Esophagus mucosa (tissue), 1 donor: ENCODE data around the gene FAM187B. TPM values are rescaled to one million over a fixed set of nuclear protein-coding genes. Genes with fewer than 3 reads are reported as not detected.
"Not testable (repeated sequence)": the region's sequence is repeated elsewhere in the genome, so short reads cannot be mapped to it uniquely, and the experiment has no call there.

Experiments
- ATAC-seq: fragments of 200-7000 bp; cut with Tn5 transposase; one replicate; pipeline ENCODE4 v1.9.1; 2020
- total RNA-seq: library from RNA; stranded (reverse); gene quantifications from one replicate; pipeline ENCODE4 v1.2.4, GENCODE V29; 2023
- donor health status: DM: yes; HTN: yes; CAD: no.

The FAM187B gene
- total RNA-seq, 1 donor from 2014 or later: not detected

DNA sequence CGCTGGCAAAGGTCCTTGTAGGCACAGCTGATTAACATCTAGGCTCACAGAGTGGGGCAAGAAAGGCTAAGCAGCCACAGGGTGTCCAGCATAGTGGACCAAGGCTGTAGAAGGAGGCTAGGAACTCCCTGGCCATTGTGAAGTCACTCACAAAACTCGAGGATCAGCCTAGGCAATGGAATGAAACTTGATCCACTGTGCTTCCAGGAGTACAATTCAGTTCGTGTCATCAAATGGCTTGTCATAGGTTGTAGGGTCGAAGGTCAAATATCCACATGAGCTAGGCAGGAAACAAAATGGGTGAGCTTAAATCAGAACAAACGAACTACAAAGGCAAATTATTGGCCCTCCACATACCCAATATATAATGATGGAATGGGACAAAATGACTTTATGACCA, 4.4 kb upstream of the FAM187B start:
- ATAC-seq: no peak

DNA sequence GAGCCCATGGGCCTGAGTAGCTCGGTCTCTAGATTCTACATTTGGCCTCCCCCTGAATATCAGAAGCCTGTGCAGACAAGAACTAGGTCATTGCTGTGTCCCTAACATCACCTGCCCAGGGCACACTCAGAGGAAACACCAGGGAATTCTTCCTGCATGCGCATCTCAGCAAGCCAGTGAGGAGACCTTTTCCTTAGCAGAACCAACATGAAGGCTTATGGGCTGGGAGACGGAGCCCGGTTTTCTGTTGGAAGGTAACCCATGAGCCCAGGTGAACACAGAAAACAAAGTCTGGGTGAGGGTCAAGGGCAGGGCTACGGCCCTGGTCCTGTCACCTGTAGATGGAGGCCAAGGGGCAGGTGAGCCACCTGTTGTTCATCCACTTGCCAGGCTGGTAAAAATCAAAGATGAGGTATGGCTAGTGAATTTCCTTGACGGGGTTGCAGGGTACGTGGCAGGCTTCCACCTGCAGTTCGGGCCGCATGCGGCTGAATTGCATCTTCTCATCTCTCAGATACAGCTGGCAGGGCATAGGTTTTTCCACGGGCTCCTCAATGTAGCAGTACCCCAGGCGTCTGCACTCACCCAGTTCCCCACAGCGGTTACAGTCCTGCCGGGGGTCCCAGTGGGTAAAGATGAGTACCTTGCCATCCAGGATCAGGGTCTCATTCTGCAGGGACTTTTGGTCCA, 3.6 kb upstream of the FAM187B start:
- no peak for ATAC-seq

DNA sequence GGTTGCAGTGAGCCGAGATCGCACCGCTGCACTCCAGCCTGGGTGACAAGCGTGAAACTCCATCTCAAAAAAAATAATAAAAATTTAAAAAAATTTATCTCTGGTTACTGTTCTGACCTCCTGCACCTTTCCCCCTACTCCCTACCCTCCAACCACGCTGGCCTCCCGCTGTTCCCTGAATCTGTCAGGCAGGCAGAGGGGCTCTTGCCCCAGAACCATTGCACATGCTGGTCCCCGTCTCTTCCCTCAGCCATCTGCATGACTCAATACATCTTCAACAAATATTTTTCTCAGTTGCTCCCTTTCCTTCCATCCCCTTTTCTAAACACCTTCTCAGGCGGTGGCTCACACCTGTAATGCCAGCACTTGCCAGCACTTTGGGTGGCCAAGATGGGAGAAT, 1.1 kb upstream of the FAM187B start:
- no peak for ATAC-seq

DNA sequence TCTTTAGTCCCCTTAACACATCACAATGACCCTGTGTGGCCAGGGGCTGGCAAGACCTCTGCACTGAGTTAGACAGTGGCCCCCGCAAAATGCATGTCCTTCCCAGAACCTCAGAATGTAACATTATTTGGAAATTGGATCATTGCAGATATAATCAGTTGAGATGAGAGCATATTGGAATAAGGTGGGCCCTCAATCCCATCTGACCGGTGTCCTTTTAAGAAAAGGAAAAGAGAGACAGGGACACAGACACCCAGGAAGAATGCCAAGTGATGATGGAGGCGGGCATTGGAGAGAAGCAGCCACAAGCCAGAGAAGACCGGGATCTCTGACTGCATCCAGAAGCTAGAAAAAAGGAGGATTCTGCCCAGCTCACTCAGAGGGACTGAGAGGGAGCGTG, 1.8 kb downstream of the FAM187B start:
- ATAC-seq: no peak

DNA sequence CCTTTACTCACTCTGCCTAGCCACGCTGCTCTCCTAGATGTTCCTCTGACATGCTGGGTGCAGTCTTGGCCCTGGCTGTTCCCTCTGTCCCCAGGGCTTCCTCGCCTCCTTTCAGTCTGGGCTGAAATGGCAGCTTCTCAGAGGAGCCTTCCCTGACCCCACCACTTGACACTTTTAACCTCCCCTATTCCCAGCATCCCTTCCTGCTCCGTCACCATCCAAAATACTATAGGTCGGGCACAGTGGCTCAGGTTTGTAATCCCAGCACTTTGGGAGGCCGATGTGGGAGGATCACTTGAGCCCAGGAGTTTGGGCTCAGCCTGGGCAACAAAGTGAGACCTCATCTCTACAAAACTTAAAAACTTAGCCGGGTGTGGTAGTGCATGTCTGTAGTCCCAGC, 2.6 kb downstream of the FAM187B start:
- ATAC-seq: no peak

DNA sequence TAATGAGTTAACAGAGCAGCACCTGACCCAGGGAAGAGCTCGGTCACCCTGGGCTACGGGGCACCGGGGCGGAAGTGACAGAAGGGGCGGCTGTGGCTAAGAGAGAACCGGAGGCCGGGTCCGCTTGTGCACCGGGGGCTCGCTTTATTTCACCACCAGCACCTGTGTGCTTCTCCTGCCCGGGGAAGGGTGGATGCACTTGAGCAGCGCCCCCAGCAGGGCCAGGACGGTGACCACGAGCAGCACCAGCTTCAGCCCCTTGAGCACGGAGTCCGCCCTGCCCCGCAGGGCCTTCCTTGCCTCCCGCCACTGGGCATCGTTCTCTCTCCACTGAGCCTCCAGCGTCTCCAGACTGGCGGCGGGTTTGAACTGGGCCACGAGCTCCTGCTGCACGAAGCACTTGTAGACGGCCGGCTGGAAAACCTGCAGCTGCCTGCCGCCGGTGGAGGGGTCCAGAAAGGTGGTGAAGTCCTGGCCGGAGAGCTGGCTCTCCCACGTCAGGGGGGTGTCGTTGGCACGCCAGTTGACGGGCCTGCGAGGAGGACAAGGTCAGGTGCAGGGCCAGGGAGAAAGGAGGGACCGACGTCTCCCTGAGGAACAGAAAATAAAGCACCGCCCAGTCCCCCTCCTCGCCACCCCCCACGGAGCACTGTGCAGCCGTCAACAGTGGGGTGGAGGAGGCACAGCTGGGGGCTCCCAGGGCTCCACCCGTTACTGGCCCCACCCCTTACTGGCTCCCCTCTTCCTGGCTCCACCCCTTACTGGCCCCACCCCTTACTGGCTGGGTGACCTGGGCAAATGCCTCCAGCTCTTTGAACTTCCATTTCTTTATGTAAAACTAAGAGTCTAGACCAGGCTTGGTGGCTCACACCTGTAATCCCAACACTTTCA, 3.6 kb downstream of the FAM187B start:
- peak; percentile 42 for ATAC-seq

DNA sequence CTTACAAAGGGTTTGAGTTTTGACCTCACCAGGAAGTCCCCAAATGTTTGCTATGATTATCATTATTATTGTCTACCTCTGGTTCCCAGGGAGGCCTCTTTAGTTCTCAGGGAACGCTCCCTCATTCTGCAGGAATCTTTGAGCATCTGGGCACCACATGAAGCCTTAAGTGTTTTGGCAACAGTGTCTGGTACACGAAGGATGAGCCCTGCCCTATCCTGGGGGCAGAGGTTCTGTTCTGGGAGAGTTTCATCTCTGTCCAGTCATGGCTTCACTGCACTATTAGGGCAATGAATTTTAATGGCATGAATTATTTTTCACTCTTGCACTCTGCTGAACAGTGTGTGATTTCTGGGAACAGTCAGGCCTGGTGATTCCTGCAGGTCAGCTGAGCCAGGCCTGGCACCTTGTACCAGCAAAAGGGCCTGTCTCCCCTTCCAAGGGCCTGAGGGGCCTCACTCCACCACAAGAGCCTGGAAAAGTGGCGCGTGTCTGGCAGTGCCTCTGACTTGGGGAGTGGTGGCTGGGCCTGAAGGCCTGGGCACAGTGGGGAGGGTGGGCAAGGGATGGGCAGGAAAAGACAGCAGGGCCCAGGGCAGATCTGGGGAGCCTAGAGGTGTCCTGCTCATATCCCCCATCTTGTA, 4.6 kb downstream of the FAM187B start:
- no peak for ATAC-seq

DNA sequence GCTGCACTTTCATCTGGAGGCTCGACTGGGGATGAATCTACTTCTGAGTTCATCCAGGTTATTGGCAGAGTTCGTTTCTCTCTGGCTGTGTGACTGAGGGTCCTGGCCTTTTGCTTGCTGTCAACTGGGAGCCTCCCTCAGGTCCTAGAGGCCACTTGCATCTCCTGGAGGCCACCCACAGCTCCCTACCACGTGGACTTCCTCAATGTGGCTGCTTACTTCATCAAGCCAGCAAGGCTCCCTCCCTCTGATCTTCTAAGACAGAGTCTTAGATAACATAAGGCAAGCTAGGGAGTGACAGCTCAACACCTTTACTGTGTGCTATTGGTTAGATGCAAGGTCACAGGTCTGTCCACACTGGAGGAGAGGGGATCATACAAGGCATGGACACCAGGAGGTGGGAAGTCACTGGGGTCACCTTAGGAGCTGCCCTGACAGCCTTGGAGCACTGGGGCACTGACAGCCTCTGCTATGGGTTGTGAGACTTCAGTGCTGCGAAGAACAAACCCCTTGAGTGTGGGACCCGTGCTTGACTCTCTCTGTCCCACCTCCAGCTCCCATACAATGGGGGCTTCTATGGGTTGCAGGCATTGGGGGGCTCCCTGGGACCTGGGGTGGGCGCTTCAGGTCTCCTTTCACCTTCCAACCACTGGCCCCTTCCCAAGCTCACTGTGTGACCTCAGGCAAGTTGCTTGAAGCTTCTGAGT, 5.3 kb downstream of the FAM187B start:
- ATAC-seq: no peak

DNA sequence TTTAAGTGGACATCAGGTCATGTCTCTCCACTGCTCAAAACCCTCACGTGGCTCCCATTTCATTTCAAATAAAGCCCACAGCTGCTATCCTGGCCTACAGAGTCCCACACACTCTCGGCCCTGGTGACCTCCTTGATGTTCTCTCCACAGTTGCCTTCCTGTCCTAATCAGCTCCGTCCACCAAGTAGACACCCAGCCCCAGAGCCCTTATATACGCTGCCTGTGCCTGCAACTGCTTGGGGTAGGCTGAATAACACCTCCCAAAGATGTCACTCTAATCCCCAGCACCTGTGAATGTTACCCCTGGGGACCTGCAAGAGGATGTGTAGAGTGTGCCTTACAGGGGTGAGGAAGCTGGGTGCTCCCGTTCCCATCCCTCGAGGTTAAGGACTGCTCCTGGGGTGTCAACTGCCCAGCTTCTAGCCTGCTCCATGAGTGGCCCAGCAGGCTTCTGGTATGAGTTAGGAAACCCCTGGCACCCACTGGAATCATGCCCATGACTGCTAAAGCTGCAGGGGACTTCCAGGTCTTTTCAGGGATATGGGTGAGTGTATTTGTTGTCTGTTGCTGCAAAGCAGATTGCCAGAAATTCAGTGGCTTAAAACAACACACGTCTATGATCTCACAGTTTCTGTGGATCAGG, 6.0 kb downstream of the FAM187B start:
- no peak for ATAC-seq

DNA sequence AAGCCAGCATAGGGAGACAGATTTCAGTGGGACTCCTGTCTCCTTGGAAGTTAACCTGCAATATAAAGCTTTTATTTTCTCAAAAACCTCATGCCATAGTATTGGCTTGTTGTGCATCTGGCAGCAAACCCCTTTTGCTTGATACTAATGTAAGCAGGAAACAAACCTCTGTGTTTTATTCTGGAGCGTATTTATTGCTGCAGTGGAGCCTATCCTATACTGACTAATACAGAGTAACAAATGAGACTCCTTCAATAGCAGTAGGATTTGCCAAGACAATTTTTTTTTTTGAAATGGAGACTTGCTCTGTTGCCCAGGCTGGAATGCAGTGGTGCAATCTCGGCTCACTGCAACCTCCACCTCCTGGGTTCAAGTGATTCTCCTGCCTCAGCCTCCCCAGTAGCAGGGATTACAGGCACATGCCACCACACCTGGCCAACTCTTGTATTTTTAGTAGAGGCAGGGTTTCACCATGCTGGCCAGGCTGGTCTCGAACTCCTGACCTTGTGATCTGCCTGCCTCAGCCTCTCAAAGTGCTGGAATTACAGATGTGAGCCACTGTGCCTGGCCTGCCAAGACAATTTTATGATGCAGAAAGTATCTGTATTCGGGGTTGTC, 7.5 kb downstream of the FAM187B start:
- not testable (repeated sequence) for ATAC-seq

DNA sequence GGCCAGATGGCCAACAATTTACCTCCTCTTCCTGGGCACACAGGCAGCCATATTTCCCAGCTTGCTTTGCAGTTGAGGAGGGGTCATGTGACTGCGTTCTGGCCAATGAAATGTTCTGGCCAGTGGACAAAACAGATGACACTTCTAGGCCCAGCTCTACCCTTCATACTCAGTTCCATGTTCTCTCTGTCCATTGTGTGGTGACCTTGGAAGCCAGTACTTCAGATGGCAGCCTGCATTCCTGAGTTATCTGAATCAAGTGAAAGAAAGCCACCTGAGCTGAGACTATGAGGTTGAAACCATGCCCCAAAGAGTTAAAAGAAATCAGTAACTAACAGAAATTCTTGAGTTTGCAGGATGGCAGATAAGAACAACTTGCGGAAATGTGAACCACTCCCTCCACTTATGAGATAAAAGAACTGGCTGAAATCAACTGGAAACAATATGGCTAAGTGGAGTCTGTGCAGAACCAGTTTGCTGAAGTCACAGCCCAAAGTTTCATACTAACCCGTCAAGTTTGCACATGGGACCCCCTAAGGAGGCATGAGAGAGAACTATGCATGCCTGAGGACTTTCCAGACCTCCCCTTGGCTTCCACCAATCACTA, 8.1 kb downstream of the FAM187B start:
- ATAC-seq: no peak

DNA sequence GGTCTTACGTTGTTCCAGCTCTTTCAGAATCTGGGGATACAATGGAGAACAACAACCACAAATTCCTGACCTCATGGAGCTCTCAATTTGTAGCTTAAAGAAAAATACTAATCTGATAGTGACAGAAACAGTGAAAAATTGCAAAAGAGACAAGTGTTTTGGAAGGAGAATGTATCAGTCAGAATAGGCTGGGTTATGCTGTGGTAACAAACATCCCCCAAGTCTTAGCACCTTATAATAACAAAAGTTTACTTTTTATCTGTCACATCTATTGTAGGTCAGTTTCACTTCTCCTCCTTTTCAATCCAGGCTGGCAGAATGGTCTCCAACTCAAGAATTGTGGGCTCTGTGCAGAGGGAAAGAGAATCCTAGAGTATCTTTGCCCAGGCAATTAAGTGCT, 9.5 kb downstream of the FAM187B start:
- ATAC-seq: no peak

DNA sequence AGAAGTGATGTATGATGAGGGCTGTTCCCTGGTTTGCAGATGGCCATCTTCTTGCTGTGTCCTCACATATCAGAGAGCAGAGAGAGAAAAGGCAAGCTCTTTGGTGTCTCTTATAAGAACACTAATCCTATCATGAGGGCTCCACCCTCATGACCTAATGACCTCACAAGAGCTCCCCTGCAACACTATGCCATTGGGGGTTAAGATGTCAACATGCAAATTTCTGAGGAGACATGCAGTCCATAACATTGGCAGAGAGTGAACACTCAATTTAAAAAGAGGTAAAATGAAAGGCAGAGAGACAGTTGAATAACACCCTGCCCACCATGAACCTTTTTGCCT, 10.9 kb downstream of the FAM187B start:
- no peak for ATAC-seq

DNA sequence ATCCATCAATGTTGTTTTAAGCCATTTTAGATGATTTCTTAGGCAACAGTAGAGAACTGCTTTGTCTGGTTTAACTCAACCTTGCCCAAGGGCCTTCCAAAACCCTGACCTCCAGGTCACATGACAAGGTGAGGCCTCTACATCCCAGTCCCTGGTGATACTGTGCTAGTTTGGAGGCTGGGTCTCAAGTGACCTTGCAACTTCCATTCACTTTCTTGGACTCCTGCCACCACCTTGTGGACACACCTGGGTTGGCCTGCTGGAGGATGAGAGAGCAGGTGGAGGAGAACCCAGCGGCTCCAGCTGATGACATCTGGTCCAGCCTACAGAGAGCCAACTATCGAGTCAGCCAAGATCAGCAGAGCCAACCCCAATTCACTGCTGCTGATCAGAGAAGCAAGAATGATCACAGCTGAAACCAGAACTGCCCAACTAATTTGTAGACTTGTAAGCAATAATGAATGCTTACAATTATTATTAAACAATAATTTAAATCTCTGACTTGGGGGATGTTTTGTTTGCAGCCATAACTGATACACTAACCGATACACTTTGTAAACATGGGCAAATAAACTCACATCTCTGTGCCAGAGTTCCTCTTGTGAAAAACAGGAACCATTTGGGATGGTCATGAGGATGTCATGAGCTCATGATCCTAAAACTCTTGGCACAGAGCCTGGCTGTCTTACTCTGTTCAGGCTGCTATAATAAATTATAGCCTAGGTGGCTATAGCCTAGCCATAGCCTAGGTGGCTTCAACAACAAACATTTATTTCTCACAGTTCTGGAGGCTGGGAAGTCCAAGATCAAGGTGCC, 11.5 kb downstream of the FAM187B start:
- ATAC-seq: no peak

DNA sequence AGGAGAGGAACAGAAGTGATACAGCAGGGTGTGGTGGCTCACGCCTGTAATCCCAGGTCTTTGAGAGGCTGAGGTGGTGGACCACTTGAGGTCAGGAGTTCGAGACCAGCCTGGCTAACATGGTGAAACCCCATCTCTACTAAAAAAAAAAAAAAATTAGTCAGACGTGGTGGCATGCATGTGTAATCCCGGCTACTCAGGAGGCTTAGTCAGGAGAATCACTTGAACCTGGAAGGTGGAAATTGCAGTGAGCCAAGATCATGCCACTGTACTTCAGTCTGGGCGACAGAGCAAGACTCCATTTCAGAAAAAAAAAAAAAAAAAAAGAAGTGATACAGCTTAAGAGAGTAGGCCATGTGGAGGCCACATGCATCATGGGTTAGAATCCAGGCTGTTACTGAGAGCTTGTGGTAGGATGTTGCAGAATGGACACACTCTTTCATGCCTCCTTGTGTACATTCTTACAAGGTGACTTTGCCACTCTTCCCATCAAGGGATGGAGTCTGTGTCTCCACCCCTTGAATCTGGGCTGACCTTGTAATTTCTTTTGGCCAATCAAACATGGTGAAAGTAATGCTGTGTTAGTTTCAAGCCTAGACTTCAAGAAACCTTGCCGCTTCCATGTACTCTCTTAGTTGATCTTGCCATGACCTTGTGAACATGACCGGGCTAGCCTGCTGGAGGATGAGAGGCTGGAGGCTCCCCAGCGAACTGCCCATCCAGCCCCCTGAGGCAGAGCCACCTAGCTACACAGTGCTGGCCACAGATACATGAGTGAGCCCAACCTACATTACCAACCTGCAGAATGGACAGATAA, 12.3 kb downstream of the FAM187B start:
- no peak for ATAC-seq

DNA sequence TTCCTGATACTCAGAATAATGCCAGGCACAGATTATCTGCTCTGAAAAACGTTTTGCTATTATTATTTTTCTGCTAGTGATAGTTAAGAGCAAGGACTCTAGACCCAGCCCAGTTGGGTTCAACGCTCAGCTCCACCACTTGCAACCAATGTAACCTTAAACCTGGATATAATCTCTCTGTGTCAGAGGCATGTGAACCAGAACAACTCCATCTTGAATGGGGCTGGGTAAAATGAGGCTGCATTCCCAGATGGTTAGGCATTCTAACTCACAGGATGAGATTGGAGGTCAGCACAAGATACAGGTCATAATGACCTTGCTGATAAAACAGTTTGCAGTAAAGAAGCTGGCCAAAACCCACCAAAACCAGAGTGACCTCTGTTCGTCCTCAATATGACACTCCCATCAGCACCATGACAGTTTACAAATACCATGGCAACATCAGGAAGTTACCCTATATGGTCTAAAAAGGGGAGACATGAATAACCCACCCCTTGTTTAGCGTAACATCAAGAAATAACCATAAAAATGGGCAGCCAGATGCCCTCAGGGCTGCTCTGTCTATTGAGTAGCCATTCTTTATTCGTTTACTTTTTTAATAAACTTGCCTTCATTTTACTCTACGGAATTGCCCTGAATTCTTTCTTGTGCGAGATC, 13.6 kb downstream of the FAM187B start:
- ATAC-seq: no peak

DNA sequence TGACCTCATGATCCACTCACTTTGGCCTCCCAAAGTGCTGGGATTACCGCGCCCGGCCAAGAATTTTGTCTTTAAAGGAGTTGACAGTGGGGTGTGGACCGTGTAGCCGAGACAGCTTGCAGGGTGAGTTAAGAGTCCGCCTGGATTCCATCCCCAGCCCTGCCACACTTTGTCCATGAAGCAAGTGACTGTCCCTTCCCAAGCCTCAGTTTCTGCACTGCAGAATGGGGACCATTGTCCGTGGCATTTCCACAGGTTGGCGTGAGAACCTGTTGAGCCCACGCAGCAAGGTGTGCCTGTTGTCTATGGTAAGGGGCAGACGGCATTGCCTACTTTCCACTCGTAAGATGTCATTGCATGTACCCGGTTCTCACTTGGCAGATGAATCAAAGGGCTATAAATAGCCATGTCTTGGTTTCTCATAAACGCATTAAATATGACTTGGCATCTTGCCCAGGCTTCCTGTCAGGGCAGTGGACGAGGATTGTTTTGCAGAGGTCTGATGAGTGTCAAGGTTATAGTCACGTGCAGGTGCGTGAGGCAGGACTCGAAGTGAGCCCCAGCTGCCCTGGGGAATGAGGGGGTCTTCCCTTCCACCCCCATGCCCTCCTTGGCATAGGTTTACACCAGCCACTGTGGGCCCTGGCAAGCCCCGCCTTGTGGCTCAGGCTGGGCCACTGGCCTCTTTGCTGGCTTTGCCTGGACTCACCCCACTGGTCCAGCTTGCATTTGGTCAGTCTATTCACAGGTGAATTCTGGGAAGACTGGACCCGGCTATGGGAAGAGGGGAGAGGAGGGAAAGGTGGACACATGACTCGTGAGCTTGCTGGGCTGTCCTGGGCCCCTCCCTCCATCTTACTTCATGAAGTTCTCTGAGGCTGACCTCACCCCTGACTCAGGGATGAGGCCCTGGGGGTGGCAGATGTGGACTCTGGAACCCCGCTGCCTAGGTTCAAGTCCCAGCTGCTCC, 14.6 kb downstream of the FAM187B start:
- peak; percentile 78 for ATAC-seq

DNA sequence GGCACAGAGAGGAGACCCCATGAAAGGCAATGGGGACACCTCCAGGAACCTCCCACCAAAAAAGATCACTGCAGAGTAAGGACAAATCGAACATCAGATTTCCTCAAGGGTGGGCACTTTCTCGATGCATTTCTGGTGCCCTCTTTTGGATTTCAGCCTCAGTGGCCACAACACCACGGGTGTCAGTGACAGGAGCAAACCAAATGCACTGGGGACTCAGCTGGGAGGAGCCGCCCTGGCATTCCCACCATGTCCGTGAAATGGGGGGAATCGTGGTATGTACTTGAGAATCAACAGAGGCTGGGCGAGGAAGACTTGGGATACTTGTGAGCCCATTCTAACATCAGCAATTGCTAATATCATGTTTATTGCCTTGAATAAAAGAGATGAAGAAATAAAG, 16.3 kb downstream of the FAM187B start:
- ATAC-seq: no peak
